Breast epithelium (tissue), 3 donors: ENCODE results near the gene OR2D2.

Experiments used
- POLR2AphosphoS5 ChIP-seq, 3 donors: sonication (generic); formaldehyde crosslinking; IDR thresholded peaks; one replicate each; pipeline ENCODE4 v1.6.1; 2017; ENCODE audit warnings: antibody characterized with exemption in 3 of 3
- TF ChIP-seq, protein P1 (sequence below), 3 donors: fragments of 450-650 bp; IDR thresholded peaks; one replicate each; pipeline ENCODE4 v1.5.1; 2016 to 2017; ENCODE audit warnings: antibody characterized with exemption in 3 of 3, mild to moderate bottlenecking in 3 of 3, moderate library complexity in 3 of 3

DNA sequence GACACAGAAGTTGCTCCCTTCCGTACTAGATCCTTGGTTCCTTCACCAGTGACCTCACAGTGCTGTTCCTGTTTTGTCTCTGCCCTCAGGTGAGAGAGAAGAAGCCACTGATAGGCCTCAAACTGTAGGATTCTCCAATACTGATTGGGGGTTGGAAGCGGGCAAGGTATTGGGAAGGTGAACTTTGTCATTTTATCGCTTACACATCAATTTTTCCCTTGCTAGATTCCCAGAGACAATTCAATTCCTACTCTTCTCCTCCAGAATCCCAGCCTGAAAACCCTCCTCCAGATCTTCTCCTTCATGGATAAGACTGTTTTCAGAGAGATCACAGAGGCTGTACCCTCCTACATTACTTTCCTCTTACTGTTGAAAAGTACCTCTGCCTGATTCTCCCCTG lies 19.1 kb upstream of the OR2D2 start:
- no peak for TF ChIP-seq POLR2AphosphoS5 (IDR thresholded peaks at IDR 0.05)
- TF ChIP-seq, protein P1, sequence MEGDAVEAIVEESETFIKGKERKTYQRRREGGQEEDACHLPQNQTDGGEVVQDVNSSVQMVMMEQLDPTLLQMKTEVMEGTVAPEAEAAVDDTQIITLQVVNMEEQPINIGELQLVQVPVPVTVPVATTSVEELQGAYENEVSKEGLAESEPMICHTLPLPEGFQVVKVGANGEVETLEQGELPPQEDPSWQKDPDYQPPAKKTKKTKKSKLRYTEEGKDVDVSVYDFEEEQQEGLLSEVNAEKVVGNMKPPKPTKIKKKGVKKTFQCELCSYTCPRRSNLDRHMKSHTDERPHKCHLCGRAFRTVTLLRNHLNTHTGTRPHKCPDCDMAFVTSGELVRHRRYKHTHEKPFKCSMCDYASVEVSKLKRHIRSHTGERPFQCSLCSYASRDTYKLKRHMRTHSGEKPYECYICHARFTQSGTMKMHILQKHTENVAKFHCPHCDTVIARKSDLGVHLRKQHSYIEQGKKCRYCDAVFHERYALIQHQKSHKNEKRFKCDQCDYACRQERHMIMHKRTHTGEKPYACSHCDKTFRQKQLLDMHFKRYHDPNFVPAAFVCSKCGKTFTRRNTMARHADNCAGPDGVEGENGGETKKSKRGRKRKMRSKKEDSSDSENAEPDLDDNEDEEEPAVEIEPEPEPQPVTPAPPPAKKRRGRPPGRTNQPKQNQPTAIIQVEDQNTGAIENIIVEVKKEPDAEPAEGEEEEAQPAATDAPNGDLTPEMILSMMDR (IDR thresholded peaks at IDR 0.05), result no peak
